ENCODE data around the gene ANKEF1.

DNA sequence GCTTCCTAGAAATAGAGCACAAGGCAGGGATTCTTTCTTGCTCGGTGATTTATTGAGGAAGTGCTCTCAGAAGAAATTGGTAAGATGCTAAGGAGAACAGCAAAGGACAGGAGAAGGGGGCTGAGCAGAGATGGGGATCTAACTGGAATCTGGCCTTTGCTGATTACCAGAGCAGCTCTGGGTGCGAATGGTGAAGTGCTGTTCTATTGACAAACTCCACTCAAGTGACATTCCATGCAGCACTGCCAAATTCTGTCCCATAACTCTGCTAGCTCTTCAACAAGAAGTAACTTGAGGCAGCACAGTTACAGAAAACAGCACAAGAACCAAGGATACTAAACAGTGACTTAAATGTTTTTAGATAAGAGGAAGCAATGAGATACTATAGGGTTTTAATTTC is 13.8 kb upstream of the ANKEF1 start:
- TF ChIP-seq, protein P1, sequence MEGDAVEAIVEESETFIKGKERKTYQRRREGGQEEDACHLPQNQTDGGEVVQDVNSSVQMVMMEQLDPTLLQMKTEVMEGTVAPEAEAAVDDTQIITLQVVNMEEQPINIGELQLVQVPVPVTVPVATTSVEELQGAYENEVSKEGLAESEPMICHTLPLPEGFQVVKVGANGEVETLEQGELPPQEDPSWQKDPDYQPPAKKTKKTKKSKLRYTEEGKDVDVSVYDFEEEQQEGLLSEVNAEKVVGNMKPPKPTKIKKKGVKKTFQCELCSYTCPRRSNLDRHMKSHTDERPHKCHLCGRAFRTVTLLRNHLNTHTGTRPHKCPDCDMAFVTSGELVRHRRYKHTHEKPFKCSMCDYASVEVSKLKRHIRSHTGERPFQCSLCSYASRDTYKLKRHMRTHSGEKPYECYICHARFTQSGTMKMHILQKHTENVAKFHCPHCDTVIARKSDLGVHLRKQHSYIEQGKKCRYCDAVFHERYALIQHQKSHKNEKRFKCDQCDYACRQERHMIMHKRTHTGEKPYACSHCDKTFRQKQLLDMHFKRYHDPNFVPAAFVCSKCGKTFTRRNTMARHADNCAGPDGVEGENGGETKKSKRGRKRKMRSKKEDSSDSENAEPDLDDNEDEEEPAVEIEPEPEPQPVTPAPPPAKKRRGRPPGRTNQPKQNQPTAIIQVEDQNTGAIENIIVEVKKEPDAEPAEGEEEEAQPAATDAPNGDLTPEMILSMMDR (IDR thresholded peaks at IDR 0.05) = no peak
- no peak for TF ChIP-seq POLR2A (IDR thresholded peaks at IDR 0.05)
